Measurements from ENCODE around the gene CCT8L2.
"Not testable (repeated sequence)": the region's sequence is repeated elsewhere in the genome, so short reads cannot be mapped to it uniquely, and the experiment has no call there.

The CCT8L2 gene

DNA sequence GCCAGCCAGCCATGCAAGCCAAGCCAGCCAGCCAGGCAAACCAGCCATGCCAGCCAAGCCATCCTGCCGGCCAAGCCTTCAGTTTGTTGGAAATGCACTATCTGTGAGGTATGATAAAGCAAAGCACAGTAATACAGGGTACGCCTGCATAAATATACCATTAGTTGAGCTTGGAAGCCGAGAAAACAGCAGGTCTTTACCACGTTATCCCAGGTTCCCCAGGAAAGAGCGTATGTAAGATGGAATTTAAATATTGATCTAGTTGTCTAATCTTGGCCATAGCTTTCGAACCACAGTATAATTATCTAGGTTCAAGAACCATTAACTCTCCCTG lies 24.2 kb downstream of the CCT8L2 start:
- DNase-seq (ENCODE audit: insufficient read length) (no peak), FAIRE-seq (no peak)
- TF ChIP-seq POLR2A (IDR thresholded peaks at IDR 0.05; ENCODE audit: low read depth, low read length) (no peak), TAF1 (IDR thresholded peaks at IDR 0.05; ENCODE audit: borderline replicate concordance, low read depth, low read length) (no peak), POLR2AphosphoS5 (IDR thresholded peaks at IDR 0.05; ENCODE audit: low read depth, low read length) (no peak)

DNA sequence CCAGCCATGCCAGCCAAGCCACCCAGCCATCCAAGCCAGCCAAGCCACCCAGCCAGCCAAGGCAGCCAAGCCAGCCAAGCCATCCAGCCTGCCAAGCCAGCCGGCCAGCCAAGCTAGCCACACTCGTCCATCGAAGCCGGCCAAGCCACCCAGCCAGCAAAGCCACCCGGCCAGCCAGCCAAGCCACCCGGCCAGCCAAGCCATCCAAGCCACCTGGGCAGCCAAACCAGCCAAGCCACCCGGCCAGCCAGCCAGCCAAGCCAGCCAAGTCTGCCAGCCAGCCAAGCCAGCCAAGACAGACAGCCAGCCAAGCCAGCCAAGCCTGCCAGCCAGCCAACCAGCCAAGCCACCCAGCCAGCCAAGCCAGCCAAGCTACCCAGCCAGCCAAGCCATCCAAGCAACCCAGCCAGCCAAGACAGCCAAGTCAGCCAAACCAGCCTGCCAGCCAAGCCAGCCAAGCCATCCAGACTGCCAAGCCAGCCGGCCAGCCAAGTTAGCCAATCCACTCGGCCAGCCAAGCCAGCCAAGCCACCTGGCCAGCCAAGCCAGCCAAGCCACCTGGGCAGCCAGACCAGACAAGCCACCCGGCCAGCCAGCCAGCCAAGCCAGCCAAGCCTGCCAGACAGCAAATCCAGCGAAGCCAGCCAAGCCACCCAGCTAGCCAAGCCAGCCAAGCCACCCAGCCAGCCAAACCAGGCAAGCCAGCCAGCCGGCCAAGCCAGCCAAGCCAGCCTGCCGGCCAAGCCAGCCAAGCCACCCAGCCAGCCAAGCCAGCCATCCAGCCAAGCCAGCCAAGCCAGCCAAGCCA lies 24.8 kb downstream of the CCT8L2 start:
- not testable (repeated sequence) for FAIRE-seq; DNase-seq (ENCODE audit: insufficient read length)

DNA sequence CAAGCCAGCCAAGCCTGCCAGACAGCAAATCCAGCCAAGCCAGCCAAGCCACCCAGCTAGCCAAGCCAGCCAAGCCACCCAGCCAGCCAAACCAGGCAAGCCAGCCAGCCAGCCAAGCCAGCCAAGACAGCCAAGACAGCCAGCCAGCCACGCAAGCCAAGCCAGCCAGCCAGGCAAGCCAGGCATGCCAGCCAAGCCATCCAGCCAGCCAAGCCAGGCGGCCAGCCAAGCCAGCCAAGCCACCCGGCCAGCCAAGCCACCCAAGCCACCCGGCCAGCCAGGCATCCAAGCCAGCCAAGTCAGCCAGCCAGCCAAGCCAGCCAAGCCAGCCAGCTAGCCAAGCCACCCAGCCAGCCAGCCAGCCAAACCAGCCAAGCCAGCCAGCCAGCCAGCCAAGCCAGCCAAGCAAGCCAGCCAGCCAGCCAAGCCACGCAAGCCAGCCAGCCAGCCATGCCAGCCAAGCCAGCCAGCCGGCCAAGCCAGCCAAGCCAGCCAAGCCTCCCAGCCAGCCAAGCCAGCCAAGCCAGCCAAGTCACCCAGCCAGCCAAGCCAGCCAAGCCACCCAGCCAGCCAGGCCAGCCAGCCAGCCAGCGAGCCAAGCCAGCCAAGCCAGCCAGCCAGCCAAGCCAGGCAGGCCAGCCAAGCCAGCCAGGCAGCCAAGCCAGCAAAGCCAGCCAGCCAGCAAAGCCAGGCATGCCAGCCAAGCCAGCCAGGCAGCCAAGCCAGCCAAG lies 26.0 kb downstream of the CCT8L2 start:
- not testable (repeated sequence) for FAIRE-seq; DNase-seq (ENCODE audit: insufficient read length)

DNA sequence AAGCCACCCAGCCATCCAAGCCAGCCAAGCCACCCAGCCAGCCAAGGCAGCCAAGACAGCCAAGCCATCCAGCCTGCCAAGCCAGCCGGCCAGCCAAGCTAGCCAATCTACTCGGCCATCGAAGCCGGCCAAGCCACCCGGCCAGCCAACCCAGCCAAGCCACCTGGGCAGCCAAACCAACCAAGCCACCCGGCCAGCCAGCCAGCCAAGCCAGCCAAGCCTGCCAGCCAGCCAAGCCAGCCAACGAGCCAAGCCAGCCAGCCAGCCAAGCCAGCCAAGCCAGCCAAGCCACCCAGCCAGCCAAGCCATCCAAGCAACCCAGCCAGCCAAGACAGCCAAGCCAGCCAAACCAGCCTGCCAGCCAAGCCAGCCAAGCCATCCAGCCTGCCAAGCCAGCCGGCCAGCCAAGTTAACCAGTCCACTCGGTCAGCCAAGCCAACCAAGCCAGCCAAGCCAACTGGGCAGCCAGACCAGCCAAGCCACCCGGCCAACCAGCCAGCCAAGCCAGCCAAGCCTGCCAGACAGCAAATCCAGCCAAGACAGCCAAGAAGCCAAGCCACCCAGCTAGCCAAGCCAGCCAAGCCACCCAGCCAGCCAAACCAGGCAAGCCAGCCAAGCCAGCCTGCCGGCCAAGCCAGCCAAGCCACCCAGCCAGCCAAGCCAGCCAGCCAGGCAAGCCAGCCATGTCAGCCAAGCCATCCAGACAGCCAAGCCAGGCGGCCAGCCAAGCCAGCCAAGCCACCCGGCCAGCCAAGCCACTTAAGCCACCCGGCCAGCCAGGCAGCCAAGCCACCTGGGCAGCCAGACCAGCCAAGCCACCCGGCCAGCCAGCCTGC lies 26.8 kb downstream of the CCT8L2 start:
- not testable (repeated sequence) for DNase-seq (ENCODE audit: insufficient read length); FAIRE-seq

DNA sequence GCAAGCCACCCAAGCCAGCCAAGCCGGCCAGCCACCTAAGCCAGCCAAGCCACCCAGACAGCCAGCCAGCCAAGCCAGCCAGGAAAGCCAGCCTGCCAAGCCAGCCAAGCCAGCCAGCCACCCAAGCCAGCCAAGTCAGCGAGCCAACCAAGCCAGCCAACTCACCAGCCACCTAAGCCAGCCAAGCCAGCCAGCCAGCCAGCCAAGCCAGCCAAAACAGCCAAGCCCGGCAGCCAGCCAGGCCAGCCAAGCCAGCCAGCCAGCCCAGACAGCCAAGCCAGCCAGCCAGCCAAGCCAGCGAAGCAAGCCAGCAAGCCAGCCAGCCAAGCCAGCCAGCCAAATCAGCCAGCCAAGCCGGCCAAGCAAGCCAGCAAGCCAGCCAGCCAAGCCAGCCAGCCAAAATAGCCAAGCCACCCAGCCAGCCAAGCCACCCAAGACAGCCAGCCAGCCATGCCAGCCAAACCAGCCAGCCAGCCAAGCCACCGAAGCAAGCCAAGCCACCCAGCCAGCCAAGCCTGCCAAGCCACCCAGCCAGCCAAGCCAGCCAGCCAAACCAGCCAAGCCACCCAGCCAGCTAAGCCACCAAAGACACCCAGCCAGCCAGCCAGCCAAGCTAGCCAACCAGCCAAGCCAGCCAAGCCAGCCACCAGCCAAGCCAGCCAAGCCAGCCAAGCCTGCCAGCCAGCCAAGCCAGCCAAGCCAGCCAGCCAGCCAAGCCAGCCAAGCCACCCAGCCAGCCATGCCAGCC lies 27.6 kb downstream of the CCT8L2 start:
- FAIRE-seq; DNase-seq (ENCODE audit: insufficient read length): not testable (repeated sequence)

DNA sequence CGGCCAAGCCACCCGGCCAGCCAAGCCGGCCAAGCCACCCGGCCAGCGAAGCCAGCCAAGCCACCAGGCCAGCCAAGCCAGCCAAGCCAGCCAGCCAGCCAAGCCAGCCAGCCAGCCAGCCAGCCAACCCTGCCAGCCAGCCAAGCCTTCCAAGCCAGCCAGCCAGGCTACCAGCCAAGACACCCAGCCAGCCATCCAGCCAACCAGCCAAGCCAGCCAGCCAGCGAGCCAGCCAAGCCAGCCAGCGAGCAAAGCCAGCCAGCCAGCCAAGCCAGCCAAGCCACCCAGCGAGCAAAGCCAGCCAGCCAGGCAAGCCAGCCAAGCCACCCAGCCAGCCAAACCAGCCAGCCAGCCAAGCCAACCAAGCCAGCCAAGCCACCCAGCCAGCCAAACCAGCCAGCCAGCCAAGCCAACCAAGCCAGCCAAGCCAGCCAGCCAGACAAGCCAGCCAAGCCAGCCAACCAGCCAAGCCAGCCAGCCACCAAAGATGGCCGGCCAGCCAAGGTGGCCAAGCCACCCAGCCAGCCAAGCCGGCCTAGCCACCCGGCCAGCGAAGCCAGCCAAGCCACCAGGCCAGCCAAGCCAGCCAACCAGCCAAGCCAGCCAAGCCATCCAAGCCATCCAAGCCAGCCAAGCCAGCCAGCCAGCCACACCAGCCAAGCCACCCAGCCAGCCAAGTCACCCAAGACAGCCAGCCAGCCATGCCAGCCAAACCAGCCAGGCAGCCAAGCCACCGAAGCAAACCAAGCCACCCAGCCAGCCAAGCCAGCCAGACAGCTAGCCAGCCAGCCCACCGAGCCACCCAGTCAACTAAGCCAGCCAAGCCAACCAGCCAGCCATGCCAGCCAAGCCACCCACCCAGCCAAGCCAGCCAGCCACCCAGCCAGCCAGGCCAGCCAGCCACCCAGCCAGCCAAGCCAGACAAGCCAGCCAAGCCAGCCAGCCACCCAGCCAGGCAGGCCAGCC lies 28.8 kb downstream of the CCT8L2 start:
- TF ChIP-seq POLR2AphosphoS5 (IDR thresholded peaks at IDR 0.05; ENCODE audit: low read depth, low read length) (no peak), TAF1 (IDR thresholded peaks at IDR 0.05; ENCODE audit: borderline replicate concordance, low read depth, low read length) (no peak), POLR2A (IDR thresholded peaks at IDR 0.05; ENCODE audit: low read depth, low read length) (no peak)
- no peak for DNase-seq (ENCODE audit: insufficient read length)
- FAIRE-seq: no peak

DNA sequence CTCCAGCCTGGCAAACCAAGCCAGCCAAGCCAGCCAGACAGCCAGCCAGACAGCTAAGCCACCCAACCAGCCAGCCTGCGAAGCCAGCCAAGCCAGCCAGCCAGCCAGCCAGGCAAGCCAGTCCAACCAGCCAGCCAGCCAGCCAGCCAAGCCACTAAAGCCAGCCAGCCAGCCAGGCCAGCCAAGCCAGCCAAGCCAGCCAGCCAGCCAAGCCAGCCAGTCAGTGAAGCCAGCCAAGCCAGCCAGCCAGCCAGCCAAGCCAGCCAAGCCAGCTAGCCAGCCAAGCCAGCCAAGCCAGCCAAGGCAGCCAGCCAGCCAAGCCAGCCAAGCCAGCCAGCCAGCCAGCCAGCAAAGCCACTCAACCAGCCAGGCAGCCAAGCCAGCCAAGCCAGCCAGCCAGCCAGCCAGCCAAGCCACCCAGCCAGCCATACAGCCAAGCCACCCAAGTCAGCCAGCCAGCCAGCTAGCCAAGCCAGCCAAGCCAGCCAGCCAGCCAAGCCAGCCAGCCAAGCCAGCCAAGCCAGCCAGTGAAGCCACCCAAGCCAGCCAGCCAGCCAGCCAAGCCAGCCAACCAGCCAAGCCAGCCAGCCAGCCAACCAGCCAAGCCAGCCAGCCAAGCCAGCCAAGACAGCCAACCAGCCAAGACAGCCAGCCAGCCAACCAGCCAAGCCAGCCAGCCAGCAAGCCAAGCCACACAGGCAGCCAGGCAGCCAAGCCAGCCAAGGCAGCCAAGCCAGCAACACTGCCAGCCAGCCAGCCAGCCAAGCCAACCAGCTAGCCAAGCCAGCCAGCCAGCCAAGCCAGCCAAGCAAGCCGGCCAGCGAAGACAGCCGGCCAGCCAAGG lies 29.7 kb downstream of the CCT8L2 start:
- TF ChIP-seq POLR2AphosphoS5 (IDR thresholded peaks at IDR 0.05; ENCODE audit: low read depth, low read length): no peak
- TF ChIP-seq TAF1 (IDR thresholded peaks at IDR 0.05; ENCODE audit: borderline replicate concordance, low read depth, low read length): no peak
- no peak for TF ChIP-seq POLR2A (IDR thresholded peaks at IDR 0.05; ENCODE audit: low read depth, low read length)
- FAIRE-seq (no peak), DNase-seq (ENCODE audit: insufficient read length) (no peak)

DNA sequence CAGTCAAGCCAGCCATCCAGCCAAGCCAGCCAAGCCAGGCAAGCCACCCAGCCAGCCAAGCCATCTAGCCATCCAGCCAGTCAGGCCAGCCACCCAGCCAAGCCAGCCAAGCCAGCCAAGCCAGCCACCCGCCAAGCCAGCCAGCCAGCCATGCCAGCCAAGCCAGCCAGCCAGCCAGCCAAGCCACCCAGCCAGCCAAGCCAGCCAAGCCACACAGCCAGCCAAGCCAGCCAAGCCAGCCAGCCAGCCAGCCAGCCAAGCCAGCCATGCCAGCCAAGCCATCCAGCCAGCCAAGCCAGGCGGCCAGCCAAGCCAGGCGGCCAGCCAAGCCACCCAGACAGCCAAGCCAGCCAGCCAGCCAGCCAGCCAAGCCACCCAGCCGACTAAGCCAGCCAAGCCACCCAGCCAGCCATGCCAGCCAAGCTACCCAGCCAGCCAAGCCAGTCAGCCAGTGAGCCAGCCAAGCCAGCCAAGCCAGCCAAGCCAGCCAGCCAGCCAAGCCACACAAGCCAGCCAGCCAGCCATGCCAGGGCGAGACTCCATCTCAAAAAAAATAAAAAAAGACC lies 31.4 kb downstream of the CCT8L2 start:
- FAIRE-seq; DNase-seq (ENCODE audit: insufficient read length): not testable (repeated sequence)

DNA sequence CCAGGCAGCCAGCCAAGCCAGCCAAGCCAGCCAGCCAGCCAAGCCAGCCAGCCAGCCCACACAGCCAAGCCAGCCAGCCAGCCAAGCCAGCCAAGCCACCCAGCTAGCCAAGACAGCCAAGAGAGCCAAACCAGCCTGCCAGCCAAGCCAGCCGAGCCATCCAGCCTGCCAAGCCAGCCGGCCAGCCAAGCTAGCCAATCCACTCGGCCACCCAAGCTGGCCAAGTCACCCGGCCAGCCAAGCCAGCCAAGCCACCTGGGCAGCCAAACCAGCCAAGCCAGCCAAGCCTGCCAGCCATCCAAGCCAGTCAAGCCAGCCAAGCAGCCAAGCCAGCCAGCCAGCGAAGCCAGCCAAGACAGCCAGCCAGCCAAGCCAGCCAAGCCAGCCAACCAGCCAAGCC lies 32.0 kb downstream of the CCT8L2 start:
- FAIRE-seq; DNase-seq (ENCODE audit: insufficient read length): not testable (repeated sequence)

DNA sequence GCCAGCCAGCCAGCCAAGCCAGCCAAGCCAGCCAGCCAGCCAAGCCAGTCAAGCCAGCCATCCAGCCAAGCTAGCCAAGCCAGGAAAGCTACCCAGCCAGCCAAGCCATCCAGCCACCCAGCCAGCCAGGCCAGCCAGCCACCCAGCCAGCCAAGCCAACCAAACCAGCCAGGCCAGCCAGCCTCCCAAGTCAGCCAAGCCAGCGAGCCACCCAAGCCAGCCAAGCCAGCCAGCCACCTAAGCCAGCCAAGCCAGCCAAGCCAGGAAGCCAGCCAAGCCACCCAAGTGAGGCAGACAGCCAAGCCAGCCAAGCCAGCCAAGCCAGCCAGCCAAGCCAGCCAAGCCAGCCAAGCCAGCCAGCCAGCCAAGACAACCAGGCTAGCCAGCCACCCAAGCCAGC lies 32.6 kb downstream of the CCT8L2 start:
- not testable (repeated sequence) for DNase-seq (ENCODE audit: insufficient read length); FAIRE-seq

Data from GM12892 (cell line).